Fibroblast of the aortic adventitia (primary cell): ENCODE measurements around the gene HAO2. TPM values are rescaled to one million over a fixed set of nuclear protein-coding genes. Genes with fewer than 3 reads are reported as not detected.

Source experiments
- DNase-seq: peaks from one replicate; pipeline ENCODE4 v3.0.0-alpha.2; 2010; ENCODE audit warnings: low read depth
- H3K4me3 ChIP-seq: 2 replicates; pipeline ENCODE4 v1.5.1; 2011; ENCODE audit warnings: low read depth, mild to moderate bottlenecking, control low read depth, low read length, moderate library complexity
- total RNA-seq: library from RNA; depleted of rRNA; stranded (reverse); fragments of >200 nt; gene quantifications from 2 replicates; pipeline ENCODE4 v1.2.3, GENCODE V29; 2012; ENCODE audit warnings: low replicate concordance
- TF ChIP-seq, protein P1 (sequence below): IDR thresholded peaks from 2 replicates; pipeline ENCODE4 v1.5.1; 2011; ENCODE audit warnings: mild to moderate bottlenecking, low read length, control low read depth, inconsistent platforms; ENCODE audit not compliant: insufficient read depth

HAO2 gene
- total RNA-seq, 1 donor = not detected

GRCh38 chr1:119379117-119379516 lies 10.5 kb downstream of the HAO2 start:
- H3K4me3 ChIP-seq = no peak overlapping the region
- TF ChIP-seq, protein P1, sequence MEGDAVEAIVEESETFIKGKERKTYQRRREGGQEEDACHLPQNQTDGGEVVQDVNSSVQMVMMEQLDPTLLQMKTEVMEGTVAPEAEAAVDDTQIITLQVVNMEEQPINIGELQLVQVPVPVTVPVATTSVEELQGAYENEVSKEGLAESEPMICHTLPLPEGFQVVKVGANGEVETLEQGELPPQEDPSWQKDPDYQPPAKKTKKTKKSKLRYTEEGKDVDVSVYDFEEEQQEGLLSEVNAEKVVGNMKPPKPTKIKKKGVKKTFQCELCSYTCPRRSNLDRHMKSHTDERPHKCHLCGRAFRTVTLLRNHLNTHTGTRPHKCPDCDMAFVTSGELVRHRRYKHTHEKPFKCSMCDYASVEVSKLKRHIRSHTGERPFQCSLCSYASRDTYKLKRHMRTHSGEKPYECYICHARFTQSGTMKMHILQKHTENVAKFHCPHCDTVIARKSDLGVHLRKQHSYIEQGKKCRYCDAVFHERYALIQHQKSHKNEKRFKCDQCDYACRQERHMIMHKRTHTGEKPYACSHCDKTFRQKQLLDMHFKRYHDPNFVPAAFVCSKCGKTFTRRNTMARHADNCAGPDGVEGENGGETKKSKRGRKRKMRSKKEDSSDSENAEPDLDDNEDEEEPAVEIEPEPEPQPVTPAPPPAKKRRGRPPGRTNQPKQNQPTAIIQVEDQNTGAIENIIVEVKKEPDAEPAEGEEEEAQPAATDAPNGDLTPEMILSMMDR = no peak
- DNase-seq = no peak

- TF ChIP-seq, protein P1 = no peak
- no peak overlapping the region for H3K4me3 ChIP-seq
- no peak for DNase-seq
Observed at GRCh38 chr1:119380304-119380703, 11.7 kb downstream of the HAO2 start.

GRCh38 chr1:119380983-119381662 lies 12.5 kb downstream of the HAO2 start:
- no peak overlapping the region for H3K4me3 ChIP-seq
- TF ChIP-seq, protein P1 = no peak
- DNase-seq = no peak

DNA sequence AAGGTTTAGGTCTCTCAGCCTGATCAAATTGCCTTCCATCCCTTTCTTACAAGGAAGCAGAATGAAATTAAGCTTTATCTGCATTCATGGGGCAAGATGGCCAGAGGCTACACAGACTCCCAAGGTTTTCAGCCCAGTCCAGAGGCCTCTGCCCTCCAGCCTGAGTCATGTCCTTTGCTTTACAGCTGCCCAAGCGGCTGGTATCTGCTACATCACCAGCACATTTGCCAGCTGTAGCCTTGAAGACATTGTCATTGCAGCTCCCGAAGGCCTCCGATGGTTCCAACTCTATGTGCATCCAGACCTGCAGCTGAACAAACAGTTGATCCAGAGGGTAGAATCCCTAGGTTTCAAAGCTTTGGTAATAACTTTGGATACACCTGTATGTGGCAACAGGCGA lies 16.0 kb downstream of the HAO2 start:
- TF ChIP-seq, protein P1 = no peak
- no peak for DNase-seq
- H3K4me3 ChIP-seq = no peak overlapping the region

- DNase-seq = no peak
- TF ChIP-seq, protein P1 = no peak
- H3K4me3 ChIP-seq = no peak overlapping the region
Observed at GRCh38 chr1:119385650-119386049, 17.1 kb downstream of the HAO2 start.

- DNase-seq = no peak
- no peak overlapping the region for H3K4me3 ChIP-seq
- TF ChIP-seq, protein P1 = no peak
Observed at GRCh38 chr1:119387858-119388257, 19.3 kb downstream of the HAO2 start.

- no peak overlapping the region for H3K4me3 ChIP-seq
- no peak for DNase-seq
- TF ChIP-seq, protein P1 = no peak
Observed at GRCh38 chr1:119388450-119388849, 19.9 kb downstream of the HAO2 start.
